Right lobe of liver (tissue), 4 donors: ENCODE data around the gene ULK4.

Experiments used
- POLR2A ChIP-seq: fragments of 450-650 bp; IDR thresholded peaks from one replicate; pipeline ENCODE4 v1.6.1; 2017; ENCODE audit warnings: antibody characterized with exemption, mild to moderate bottlenecking
- TF ChIP-seq, protein P1 (sequence below), 4 donors: fragments of 200-600 bp in 3 of 4; fragments of 450-650 bp in 1 of 4; IDR thresholded peaks; one replicate each; pipeline versions ENCODE4 v1.5.1 to v1.8.0; 2016 to 2022; ENCODE audit warnings: antibody characterized with exemption in 4 of 4, mild to moderate bottlenecking in 2 of 4
- donor health status: DM: no; HTN: no; CAD: no.
- donor health status: DM: no; HTN: no; CAD: no.
- donor health status: DM: no; HTN: yes; CAD: no.

DNA sequence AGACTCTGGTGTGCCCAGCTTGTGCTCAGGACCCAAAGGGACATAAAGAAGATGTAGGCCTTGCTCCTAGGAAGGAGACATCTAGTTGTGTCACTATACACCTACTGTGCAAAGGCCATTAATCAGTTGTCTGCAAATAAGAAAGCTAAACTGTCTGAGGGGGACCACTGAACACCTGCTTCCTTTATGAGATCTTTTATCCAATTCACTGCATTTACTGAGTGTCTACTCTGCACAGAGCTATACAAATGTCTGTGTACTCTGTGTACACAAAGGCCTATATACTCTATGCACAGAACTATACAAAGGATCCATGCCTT is 637.8 kb downstream of the ULK4 start:
- TF ChIP-seq, protein P1, sequence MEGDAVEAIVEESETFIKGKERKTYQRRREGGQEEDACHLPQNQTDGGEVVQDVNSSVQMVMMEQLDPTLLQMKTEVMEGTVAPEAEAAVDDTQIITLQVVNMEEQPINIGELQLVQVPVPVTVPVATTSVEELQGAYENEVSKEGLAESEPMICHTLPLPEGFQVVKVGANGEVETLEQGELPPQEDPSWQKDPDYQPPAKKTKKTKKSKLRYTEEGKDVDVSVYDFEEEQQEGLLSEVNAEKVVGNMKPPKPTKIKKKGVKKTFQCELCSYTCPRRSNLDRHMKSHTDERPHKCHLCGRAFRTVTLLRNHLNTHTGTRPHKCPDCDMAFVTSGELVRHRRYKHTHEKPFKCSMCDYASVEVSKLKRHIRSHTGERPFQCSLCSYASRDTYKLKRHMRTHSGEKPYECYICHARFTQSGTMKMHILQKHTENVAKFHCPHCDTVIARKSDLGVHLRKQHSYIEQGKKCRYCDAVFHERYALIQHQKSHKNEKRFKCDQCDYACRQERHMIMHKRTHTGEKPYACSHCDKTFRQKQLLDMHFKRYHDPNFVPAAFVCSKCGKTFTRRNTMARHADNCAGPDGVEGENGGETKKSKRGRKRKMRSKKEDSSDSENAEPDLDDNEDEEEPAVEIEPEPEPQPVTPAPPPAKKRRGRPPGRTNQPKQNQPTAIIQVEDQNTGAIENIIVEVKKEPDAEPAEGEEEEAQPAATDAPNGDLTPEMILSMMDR (IDR thresholded peaks at IDR 0.05), result no peak
- no peak for TF ChIP-seq POLR2A
